ENCODE measurements around the gene EXTL2.
"Not testable (repeated sequence)": the region's sequence is repeated elsewhere in the genome, so short reads cannot be mapped to it uniquely, and the experiment has no call there.

EXTL2 gene

DNA sequence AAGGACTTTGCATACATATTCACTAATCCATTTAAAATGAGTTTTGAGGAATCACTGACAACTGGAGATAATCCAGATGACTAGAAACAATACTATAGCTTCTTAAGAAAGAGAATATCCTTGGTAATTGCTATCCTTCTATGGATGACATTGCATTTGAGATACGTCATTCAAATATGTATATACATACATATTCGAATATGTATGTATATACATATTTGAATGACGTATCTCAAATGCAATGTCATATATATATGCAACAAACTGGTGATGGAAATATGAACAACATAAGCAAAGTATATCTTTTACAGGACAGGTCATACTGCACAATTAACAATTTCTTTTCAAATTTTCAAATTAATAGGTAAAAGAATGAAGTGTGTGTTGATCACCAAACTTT lies 41.7 kb downstream of the EXTL2 start:
- H3K4me2 ChIP-seq, result no peak overlapping the region
- H3K27me3 ChIP-seq (ENCODE audit: insufficient read depth, low read depth), result no peaks in the 10 kb centered on the region
- no peaks in the 10 kb centered on the region for H3K36me3 ChIP-seq (ENCODE audit: insufficient read depth)
- H3K4me1 ChIP-seq (ENCODE audit: low read depth, poor library complexity, severe bottlenecking), result no peaks in the 10 kb centered on the region
- H3K9ac ChIP-seq, result no peak overlapping the region
- H3K27ac ChIP-seq, result no peak overlapping the region
- no peak overlapping the region for H2AFZ ChIP-seq (ENCODE audit: low read depth)
- TF ChIP-seq, protein P1, sequence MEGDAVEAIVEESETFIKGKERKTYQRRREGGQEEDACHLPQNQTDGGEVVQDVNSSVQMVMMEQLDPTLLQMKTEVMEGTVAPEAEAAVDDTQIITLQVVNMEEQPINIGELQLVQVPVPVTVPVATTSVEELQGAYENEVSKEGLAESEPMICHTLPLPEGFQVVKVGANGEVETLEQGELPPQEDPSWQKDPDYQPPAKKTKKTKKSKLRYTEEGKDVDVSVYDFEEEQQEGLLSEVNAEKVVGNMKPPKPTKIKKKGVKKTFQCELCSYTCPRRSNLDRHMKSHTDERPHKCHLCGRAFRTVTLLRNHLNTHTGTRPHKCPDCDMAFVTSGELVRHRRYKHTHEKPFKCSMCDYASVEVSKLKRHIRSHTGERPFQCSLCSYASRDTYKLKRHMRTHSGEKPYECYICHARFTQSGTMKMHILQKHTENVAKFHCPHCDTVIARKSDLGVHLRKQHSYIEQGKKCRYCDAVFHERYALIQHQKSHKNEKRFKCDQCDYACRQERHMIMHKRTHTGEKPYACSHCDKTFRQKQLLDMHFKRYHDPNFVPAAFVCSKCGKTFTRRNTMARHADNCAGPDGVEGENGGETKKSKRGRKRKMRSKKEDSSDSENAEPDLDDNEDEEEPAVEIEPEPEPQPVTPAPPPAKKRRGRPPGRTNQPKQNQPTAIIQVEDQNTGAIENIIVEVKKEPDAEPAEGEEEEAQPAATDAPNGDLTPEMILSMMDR (conservative IDR thresholded peaks at IDR 0.05; ENCODE audit: low read depth, low read length), result no peak
- H3K4me3 ChIP-seq (IDR thresholded peaks at IDR 0.05; ENCODE audit: insufficient read depth, low read depth, low read length), result no peak overlapping the region
- H4K20me1 ChIP-seq (ENCODE audit: insufficient read depth), result no peaks in the 10 kb centered on the region
- no peaks in the 10 kb centered on the region for H3K79me2 ChIP-seq (ENCODE audit: insufficient read depth, low read depth)

DNA sequence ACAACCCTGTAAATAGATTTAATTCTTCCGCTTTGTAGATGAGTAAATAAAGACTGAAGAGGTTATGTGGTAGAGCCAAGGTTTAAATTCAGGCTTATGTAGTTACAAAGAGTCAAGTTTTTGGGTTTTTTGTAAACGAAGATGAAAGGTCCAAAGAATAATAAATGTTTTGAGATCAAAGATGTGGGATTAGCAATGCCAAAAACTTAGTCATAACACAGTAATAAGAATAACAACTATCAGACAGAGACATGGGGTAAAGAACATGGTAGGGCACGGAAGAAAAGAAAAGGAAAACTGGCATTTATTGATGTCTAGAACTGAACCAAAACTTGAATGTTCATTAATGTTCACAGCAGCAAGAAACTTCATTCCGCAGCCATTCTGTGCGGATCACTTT lies 42.9 kb downstream of the EXTL2 start:
- no peaks in the 10 kb centered on the region for H3K27me3 ChIP-seq (ENCODE audit: insufficient read depth, low read depth)
- no peak overlapping the region for H3K4me3 ChIP-seq (IDR thresholded peaks at IDR 0.05; ENCODE audit: insufficient read depth, low read depth, low read length)
- TF ChIP-seq, protein P1 (conservative IDR thresholded peaks at IDR 0.05; ENCODE audit: low read depth, low read length), result no peak
- H4K20me1 ChIP-seq (ENCODE audit: insufficient read depth), result no peaks in the 10 kb centered on the region
- H3K9ac ChIP-seq, result no peak overlapping the region
- no peak overlapping the region for H3K4me2 ChIP-seq
- no peaks in the 10 kb centered on the region for H3K4me1 ChIP-seq (ENCODE audit: low read depth, poor library complexity, severe bottlenecking)
- H3K79me2 ChIP-seq (ENCODE audit: insufficient read depth, low read depth), result no peaks in the 10 kb centered on the region
- no peak overlapping the region for H3K27ac ChIP-seq
- H3K36me3 ChIP-seq (ENCODE audit: insufficient read depth), result no peaks in the 10 kb centered on the region
- no peak overlapping the region for H2AFZ ChIP-seq (ENCODE audit: low read depth)

GRCh38 chr1:100847361-100848082 lies 47.1 kb downstream of the EXTL2 start:
- H3K27me3 ChIP-seq (ENCODE audit: insufficient read depth, low read depth), result no peaks in the 10 kb centered on the region
- no peak overlapping the region for H3K9ac ChIP-seq
- no peak overlapping the region for H2AFZ ChIP-seq (ENCODE audit: low read depth)
- no peaks in the 10 kb centered on the region for H3K79me2 ChIP-seq (ENCODE audit: insufficient read depth, low read depth)
- no peaks in the 10 kb centered on the region for H3K36me3 ChIP-seq (ENCODE audit: insufficient read depth)
- TF ChIP-seq, protein P1 (conservative IDR thresholded peaks at IDR 0.05; ENCODE audit: low read depth, low read length), result no peak
- H3K4me2 ChIP-seq, result no peak overlapping the region
- no peaks in the 10 kb centered on the region for H3K4me1 ChIP-seq (ENCODE audit: low read depth, poor library complexity, severe bottlenecking)
- H3K4me3 ChIP-seq (IDR thresholded peaks at IDR 0.05; ENCODE audit: insufficient read depth, low read depth, low read length), result no peak overlapping the region
- no peak overlapping the region for H3K27ac ChIP-seq
- H4K20me1 ChIP-seq (ENCODE audit: insufficient read depth), result no peaks in the 10 kb centered on the region

GRCh38 chr1:100843160-100843559 lies 51.5 kb downstream of the EXTL2 start:
- H3K4me3 ChIP-seq (IDR thresholded peaks at IDR 0.05; ENCODE audit: insufficient read depth, low read depth, low read length); H3K9ac ChIP-seq; H3K27me3 ChIP-seq (ENCODE audit: insufficient read depth, low read depth); H3K27ac ChIP-seq; H2AFZ ChIP-seq (ENCODE audit: low read depth); H3K36me3 ChIP-seq (ENCODE audit: insufficient read depth); H4K20me1 ChIP-seq (ENCODE audit: insufficient read depth); H3K79me2 ChIP-seq (ENCODE audit: insufficient read depth, low read depth); H3K4me1 ChIP-seq (ENCODE audit: low read depth, poor library complexity, severe bottlenecking); H3K4me2 ChIP-seq: not testable (repeated sequence)
